ENCODE measurements around the gene PNMA6E.

The PNMA6E gene

GRCh38 chrX:153434801-153435200 is 33.7 kb upstream of the PNMA6E start:
- no peak for DNase-seq

GRCh38 chrX:153433781-153434285 is 32.7 kb upstream of the PNMA6E start:
- DNase-seq, result no peak

GRCh38 chrX:153433161-153433680 is 32.1 kb upstream of the PNMA6E start:
- no peak for DNase-seq

- no peak for DNase-seq
These were observed 29.6 kb upstream of the PNMA6E start for GRCh38 chrX:153430796-153431195.

GRCh38 chrX:153426204-153426603 is 25.1 kb upstream of the PNMA6E start:
- no peak for DNase-seq

GRCh38 chrX:153423652-153424051 is 22.5 kb upstream of the PNMA6E start:
- DNase-seq, result no peak

GRCh38 chrX:153421856-153422255 is 20.7 kb upstream of the PNMA6E start:
- no peak for DNase-seq

GRCh38 chrX:153420851-153421599 is 19.9 kb upstream of the PNMA6E start:
- DNase-seq, result no peak

- DNase-seq, result no peak
These were observed 16.5 kb upstream of the PNMA6E start for GRCh38 chrX:153417637-153418036.

GRCh38 chrX:153416781-153417450 is 15.8 kb upstream of the PNMA6E start:
- DNase-seq, result no peak

GRCh38 chrX:153414856-153415510 is 13.8 kb upstream of the PNMA6E start:
- no peak for DNase-seq

GRCh38 chrX:153413731-153414130 is 12.6 kb upstream of the PNMA6E start:
- DNase-seq, result no peak

GRCh38 chrX:153412746-153413720 is 11.9 kb upstream of the PNMA6E start:
- no peak for DNase-seq

- no peak for DNase-seq
These were observed 10.9 kb upstream of the PNMA6E start for GRCh38 chrX:153411988-153412574.

- peak; percentile 53 for DNase-seq
These were observed 10.3 kb upstream of the PNMA6E start, which contains the start of gene ZFP92 for GRCh38 chrX:153411255-153411987. Gene ZFP92 (plus strand): TSS chrX:153411472. CDS start chrX:153418323, 6,851 bp downstream.

GRCh38 chrX:153410888-153411254 is 9.7 kb upstream of the PNMA6E start:
- no peak for DNase-seq

GRCh38 chrX:153410373-153410772 is 9.2 kb upstream of the PNMA6E start:
- DNase-seq, result no peak

GRCh38 chrX:153409414-153410101 is 8.4 kb upstream of the PNMA6E start:
- DNase-seq, result no peak

- DNase-seq, result no peak
These were observed 7.8 kb upstream of the PNMA6E start for GRCh38 chrX:153408871-153409351.

- DNase-seq, result no peak
These were observed 7.1 kb upstream of the PNMA6E start for GRCh38 chrX:153408221-153408721.

All from CD4-positive, alpha-beta T cell treated with Interleukin-15 for 1 hour (primary cell).